H54 (cell line): ENCODE data around the gene TRA2A.
A peak's percentile ranks its signal among the peaks of the same experiment; 100 is the strongest.

Source experiments
- DNase-seq: peaks from one replicate; pipeline ENCODE4 v3.0.0; 2011; ENCODE audit warnings: low spot score, mixed read lengths; ENCODE audit not compliant: insufficient read length
- FAIRE-seq: peaks from 3 replicates; lab custom pipeline; 2011; peaks lifted over from hg19 to GRCh38; lab: Jason Lieb, UNC
- POLR2A ChIP-seq: IDR thresholded peaks from 2 replicates; pipeline ENCODE4 v1.6.1; 2011; ENCODE audit warnings: low read depth, mild to moderate bottlenecking, low read length

The TRA2A gene

GRCh38 chr7:23531794-23532489 is at the start of gene TRA2A:
Gene TRA2A, minus strand, starts transcription at chr7:23531981. Its CDS starts 157 bp downstream, at chr7:23531824.
- DNase-seq (peak; percentile 98), FAIRE-seq (peak; percentile 82)
- peak; percentile 98 for TF ChIP-seq POLR2A

- TF ChIP-seq POLR2A, result no peak
- FAIRE-seq (peak; percentile 99), DNase-seq (peak; percentile 83)
Measured at GRCh38 chr7:23570592-23571200, 38.9 kb upstream of the TRA2A start.

GRCh38 chr7:23558303-23558702 is 26.5 kb upstream of the TRA2A start:
- TF ChIP-seq POLR2A, result no peak
- FAIRE-seq (no peak), DNase-seq (no peak)

GRCh38 chr7:23547662-23548061 is 15.9 kb upstream of the TRA2A start:
- no peak for FAIRE-seq
- TF ChIP-seq POLR2A, result no peak
- DNase-seq, result no peak

- no peak for TF ChIP-seq POLR2A
- peak; percentile 82 for DNase-seq
- peak; percentile 94 for FAIRE-seq
Measured at GRCh38 chr7:23546897-23547572, 15.3 kb upstream of the TRA2A start.

- FAIRE-seq (no peak), DNase-seq (no peak)
- no peak for TF ChIP-seq POLR2A
Measured at GRCh38 chr7:23545493-23545892, 13.7 kb upstream of the TRA2A start.

GRCh38 chr7:23544913-23545354 is 13.2 kb upstream of the TRA2A start:
- peak; percentile 71 for FAIRE-seq
- DNase-seq, result no peak
- TF ChIP-seq POLR2A, result no peak

GRCh38 chr7:23542752-23543151 is 11.0 kb upstream of the TRA2A start:
- DNase-seq, result no peak
- no peak for FAIRE-seq
- TF ChIP-seq POLR2A, result no peak

- DNase-seq, result no peak
- no peak for FAIRE-seq
Measured at GRCh38 chr7:23539494-23539907, 7.7 kb upstream of the TRA2A start.

GRCh38 chr7:23538301-23538700 is 6.5 kb upstream of the TRA2A start:
- FAIRE-seq, result no peak
- TF ChIP-seq POLR2A, result no peak
- no peak for DNase-seq

More at GRCh38 chr7:23539494-23539907, 7.7 kb upstream of the TRA2A start:
- TF ChIP-seq POLR2A, result no peak

GRCh38 chr7:23533238-23533604 is 1.4 kb upstream of the TRA2A start:
- no peak for FAIRE-seq
- no peak for DNase-seq
- no peak for TF ChIP-seq POLR2A

- FAIRE-seq, result no peak
- TF ChIP-seq POLR2A, result no peak
- DNase-seq, result no peak
Measured at GRCh38 chr7:23532490-23533237, 883 bp upstream of the TRA2A start.

GRCh38 chr7:23531050-23531793 is 559 bp downstream of the TRA2A start:
- TF ChIP-seq POLR2A, result no peak
- peak; percentile 48 for FAIRE-seq
- peak; percentile 67 for DNase-seq

- no peak for TF ChIP-seq POLR2A
- peak; percentile 67 for FAIRE-seq
- DNase-seq, result no peak
Measured at GRCh38 chr7:23530405-23530804, 1.4 kb downstream of the TRA2A start.
